HG02571 (cell line): Measurements from ENCODE around the gene OTUB2.

Experiments used
- ATAC-seq: cut with Tn5 transposase; IDR thresholded peaks from one replicate; pipeline ENCODE4 v1.9.1; 2021; ENCODE audit warnings: mild to moderate bottlenecking, moderate library complexity; ENCODE audit not compliant: unreplicated experiment

OTUB2 gene

DNA sequence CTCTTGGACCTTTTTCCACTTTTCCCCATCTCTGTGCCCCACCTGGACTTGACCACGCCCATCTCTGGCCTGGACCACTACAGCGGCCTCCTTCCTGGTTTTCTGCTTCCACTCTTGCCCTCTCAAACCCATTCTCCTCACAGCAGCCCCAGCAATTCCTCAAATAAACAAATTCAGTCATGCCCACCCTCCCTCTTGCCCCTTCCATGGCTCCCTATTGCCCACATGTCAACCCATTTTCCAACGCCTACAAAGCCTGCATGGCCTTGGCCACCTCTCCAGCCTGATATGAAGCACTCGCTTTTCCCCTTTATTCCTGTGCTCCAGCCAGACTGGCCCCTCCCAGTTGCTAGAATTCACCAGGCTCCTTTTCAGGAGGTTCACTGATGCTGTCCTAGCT, 5.9 kb upstream of the OTUB2 start:
- no peak for ATAC-seq

DNA sequence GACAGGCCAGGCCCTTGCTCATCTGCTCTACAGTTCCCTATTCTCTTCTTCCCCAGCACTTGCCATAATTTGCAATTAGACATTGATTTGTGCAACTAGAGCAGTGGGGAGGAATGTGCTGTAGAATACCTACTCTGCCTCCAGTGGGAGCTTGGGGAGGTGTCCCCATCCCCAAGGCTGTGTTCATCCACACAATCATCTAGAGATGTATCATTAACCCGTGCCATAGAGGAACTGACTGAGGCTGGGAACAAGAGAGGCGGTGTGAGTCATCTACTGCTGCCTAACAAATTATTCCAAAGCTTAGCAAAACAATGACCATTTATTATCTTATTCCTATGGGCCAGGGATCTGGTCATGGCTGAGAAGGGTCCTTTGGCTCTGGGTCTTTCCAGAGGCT, 5.1 kb upstream of the OTUB2 start:
- no peak for ATAC-seq

DNA sequence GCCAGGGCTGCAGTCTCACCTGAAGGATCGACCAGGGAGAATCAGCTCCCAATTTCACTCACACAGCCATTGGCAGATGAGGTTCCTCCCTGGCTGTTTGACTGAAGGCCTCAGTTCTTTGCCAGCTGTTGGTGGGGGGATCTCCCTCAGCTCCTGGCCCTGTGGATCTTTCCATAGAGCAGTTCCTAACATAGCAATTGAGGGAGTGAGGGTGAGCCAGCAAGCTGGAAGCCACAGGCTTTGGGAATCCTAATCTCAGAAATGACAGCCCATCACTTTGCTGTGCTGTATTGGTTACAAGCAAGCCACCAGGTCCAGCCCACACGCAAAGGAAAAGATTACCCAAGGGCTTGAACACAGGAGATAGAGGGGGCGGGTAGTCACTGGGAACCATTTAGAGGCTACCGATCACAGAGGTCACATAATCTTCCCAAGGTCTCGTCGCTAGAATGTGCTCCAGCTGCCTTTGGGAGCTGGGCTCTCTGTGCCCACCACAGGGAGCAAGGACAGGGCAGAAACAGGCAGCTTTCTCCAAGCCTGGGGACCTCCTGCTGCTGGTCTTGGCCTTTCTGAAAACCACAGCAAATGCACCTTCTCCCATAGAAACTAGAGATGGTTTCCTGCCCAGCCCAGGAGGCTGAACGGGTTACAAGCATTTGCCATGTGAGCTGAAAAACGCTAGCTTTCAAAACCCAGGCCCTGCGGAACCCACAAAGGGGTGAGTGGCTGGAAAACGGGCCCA, 4.6 kb upstream of the OTUB2 start:
- no peak for ATAC-seq

DNA sequence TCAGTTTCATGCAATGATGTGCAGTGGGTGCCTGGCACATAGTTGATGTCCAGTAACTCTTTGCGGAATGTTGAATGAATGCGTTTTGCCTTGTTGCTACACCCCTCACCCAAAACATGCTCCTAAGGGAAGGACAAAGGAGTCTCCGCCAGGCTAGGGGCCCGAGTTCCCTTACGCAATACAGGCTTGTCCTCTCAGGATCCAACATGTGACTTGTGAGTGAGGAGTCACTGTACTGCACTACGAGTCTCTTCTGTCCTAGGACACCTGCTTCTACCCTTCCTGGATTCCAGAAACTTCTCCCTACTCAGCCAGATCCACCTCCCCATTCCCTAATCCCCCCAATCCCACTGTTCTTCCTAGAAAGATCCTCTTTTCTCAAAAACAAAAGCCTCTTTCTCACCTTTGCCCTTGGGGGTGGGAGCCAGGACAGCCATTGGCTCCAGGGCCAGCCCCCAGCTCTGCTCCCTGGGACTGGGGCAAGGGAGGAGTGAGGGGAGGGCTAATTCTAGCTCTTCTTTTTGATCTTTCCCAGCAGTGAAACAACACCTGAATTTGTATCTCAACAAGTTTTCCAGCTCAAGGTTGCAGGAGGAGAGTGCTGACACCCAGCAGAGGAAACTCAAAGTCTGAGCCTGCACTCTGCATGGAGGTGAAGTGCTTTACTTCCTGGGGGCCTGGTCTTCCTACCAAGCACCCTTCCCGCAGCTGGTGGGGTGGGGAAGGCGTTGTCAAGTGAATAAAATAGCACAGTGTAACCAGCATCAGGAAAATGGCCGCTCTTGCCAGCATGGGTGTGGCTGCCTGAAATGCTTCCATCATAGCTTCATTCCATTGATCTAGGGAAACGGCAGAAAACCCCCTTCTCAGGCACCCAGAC, 3.4 kb upstream of the OTUB2 start:
- no peak for ATAC-seq

DNA sequence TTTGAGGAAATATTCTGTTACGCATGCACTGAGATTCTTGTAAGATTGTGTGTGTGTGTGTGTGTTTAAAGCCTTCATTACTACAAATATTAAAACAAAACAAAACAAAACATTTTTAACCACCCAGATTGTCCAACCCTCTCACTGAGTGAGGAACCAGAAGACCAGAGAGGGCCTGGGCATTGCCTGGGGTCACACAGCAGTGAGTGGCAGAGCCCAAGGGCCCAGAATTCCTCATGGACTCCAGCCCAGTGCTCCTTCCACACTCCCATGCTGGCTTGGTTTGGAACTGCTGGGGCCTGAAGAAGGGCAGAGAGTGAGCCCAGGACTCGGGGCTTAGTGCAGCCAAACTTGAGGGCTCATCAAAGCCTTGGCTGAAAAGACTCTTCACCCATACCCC, 1.6 kb upstream of the OTUB2 start:
- no peak for ATAC-seq

DNA sequence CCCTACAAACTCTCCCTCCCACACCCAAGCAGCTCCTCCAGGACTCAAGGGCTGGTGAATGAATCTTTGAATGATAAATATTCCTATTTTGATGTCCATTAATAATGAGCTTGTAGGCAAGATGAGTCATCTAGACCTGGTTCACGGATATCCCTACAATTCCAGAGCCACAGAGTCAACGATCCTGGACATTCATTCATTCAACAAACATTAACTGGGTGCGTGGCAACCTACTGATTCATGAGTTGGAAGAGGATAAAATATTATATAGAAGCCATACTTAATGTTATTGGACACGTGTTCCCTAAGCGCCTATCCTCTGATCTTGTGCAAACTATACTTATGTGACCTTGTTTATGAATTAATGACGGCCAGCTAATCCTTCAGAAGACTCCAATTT, 420 bp upstream of the OTUB2 start:
- no peak for ATAC-seq

DNA sequence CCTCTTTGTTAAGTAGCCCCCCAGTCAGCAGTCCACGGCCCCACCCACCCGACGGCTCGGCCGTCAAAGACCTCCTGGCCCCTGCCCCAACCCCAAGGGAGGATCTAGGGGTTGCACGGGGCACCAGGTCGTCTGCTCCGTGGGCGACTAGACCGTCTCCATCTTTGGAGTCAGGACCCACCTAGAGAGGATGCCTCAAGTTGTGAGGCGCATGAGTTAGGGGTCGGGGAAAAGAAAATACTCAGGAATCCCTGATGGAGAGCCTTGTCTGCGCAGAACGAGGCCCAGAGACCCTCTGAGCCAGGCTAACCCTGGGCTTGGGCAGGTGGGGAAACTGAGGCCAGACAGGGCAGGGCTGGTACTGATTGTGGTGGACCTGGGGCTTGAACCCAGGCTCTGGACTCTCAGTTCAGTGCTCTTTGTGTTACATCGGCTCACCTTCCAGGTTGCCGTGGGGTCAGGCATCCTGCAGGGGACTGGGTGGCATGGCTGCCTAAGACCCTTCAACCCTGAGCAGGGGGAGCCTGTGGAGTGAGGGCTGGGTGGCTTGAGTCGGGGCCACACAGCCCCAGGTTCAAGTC, 839 bp downstream of the OTUB2 start:
- no peak for ATAC-seq

DNA sequence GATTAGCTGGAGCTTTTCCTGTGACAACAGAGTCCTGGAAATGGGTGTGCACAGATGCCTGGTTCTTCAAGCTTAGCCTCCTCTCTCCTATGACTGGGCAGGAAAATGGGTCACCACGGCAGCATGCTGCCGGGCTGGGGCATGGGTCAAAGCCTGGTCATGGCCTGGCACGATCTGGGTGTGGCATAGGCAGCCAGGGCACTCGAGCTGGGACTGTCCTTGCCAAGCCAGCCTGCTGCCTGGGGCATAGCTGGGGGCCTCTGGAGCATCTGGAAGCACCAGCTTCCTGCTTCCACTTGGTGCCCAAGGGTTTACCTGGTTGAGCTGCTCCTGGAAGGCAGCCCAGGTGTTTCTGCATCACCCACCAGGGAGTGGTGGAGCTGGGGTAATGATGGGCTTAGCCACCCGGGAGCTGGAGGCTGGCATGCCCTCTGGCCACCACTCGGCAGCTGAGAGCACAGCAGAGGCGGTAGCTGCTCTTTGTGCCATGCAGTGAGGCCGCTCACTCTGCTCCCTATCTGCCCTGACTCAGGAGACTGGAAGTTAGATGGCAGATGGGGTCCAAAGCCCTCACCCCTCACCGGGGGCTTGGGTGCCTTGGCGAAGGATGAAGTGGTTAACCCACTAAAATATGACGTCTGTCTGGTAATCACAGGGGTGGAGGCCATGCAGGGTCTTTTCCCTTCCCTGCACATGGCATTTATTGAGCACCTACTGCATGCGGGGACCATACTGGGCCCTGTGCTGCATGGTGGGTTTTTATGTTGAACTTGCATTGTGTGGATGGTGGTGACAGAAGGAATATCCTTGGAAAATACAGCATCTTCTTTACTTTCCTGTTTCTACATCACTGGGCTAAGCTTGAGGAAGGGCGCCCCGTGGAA, 1.7 kb downstream of the OTUB2 start:
- ATAC-seq: no peak

DNA sequence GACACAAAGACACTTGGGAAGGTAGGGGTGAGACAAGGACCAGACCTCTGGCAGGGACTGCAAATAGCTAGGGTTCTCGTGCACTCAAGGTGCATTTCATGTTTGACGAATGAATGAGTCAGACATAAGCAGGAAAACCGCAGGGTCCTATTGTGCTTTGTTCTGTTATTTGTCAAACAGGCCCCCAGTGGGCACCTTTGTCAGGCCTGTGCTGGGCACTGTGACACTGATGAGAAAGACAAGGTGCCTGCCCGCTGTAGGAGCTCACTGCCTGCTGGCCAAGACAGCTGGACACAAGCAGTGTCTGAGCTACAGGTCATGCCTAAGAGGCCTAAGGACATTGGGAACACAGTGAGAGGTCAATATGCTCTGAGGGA, 2.3 kb downstream of the OTUB2 start:
- ATAC-seq: no peak

DNA sequence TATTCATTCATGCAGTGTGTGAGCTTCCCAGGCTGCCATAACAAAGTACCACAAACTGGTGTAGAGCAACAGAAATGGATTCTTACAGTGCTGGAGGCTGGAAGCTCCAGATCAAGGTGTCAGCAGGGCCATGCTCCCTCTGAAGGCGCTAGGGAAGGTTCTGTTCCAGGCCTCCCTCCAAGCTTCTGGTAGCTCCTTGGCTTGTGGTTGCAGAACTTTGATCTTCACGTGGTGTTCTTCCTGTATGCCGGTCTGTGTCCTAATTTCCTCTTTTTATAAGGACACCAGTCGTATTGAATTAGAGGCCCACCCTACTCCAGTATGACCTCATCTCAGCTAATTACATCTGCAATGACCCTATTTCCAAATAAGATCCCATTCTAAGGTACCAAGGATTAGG, 3.1 kb downstream of the OTUB2 start:
- no peak for ATAC-seq

DNA sequence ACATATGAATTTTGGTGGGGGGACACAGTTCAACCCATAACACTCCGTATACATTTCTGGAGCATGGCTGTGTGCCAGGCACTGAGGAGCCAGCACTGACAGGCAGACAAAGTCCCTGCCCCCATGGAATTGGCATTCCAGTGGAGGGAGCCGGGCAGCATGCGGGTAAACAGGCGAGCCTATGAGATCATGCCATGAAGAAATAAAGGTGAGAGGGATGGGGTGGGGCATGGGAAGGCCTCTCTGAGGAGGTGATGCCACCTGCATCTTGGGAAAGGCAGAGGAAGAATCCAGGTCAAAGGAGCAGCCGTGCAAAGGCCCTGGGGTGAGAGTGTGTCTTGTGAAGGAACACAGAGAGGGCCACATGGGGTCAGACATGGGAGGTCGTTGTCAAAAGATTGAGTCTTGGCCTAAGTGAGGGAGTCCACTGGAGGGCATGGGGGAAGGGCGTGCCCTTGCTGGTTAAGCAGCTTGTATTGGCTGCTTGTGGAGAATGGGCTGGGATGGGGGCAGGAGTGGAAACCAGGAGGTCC, 3.6 kb downstream of the OTUB2 start:
- ATAC-seq: no peak

DNA sequence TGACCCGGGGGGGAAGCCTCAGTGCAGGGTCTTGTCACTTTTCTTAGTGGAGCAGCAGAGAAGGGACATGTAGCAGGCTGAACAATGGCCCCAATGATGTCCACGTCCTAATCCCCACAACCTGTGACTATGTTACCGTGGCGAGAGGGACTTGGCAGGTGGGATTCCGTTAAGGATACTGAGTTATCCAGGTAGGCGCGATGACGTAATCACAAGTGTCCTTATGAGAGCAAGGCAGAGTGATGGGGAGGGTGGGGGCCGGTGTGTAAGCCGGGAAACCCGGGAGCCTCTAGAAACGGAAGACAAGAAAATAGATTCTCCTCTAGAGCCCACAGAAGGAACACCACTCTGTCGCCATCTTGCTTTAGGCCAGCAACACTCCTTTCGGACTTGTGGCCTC, 4.4 kb downstream of the OTUB2 start:
- no peak for ATAC-seq

DNA sequence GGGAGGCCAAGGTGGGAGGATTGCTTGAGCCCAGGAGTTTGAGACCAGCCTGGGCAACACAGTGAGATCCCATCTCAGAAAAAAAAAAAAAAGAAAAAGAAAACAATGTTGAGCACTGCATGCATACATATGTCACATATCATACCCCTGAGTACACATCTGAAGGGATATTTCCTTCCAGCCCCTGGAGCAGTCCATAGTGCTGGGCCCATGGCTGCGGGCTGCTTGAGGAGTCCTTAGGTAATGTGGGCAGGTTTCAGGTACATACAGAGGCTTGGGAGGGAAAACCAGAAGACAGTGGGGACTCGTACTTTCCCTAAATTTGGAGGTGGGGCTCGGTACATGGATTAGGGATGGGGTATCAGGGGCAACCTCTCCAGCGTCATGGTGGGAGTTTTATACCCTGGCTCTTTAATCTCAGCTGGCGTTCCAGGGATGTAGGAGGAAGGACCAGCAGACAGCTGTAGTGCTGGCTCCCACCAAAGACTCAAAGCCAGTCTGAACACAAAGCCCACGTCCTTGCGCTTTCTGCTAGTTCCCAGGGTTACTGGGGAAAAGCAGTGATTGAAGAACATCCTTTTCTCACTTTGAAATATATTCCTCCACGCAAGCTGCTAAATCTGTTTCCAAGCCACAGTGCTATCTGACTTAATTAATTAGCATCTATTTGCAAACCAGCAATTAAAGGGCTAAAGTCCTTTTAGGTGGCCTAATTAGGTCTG, 5.2 kb downstream of the OTUB2 start:
- no peak for ATAC-seq

DNA sequence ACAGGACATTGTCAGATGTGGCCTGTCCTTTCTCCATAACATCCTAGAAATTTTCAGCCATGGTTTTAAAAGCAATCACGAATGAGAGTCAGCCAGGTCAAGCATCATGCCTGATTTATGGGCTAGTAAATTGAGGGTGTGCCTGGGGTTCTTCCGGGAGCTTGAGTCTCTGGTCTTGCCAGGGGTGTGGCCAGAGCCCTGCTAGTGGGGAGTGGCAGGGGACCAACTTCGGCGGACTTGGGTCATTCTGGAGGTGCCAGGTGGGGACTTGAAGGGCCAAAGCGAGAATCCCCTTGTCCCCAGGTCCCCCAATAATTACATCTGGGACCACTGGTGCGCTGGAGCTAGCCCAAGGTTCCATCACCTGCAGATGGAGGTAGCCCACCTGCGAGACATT, 5.7 kb downstream of the OTUB2 start:
- no peak for ATAC-seq

DNA sequence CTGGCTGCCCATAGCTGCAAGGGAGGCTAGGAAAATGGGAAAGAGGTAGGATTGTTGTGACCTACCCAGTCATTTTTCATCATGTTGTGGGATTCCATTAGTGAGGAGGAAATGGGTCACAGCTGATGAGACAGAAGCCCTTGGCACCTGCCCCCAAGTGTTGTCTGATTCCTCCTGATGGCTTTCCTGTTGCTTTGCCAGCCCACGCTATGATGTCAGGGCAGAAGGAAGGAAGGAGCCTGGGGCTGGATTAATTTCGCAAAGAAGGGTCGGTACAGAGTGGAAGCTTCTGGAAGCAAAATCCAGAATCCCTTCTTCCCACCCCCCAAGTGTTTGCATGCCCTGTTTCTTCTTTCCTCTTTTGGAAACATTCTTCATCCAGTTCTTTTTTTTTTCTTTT, 8.7 kb downstream of the OTUB2 start:
- no peak for ATAC-seq

DNA sequence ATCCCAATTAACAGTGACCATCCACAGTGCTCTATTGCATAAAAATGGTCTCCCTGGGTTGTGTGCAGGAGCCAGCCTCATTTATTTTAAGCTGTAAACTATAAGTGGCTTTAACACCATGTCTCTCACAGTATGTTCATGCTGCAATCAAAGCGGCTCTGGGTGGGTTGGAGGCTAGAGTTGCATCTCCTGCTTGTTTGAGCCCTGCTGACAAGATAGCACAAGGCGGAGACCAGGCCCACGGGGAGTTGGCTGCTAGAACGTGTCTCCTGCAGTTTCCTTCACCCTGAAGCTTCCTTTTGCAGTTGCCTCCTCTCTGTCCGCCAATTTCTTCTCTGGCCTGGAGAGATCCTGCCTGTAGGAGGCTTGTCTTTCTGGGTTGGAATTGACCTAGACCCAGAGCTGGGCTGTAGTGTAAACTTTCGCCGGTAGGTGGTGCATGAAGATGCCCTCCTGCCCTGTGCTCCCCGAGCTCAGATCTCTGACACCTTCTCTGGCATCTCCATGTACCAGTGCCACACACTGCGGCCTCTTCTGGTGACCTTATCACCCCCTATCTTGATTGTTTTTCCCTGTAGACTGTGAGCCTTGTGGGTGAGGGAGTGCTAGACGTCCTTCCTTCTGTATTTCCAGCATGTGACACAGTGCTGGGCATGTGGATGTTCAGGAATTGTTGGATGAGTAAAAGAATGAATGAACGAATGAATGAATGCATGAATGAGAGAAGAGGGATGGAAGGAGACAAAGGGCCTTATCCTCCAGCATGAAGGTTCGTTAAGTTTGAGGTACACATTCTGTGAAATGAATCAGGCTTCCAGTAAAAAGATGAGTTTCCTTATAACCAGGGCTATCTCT, 10.4 kb downstream of the OTUB2 start:
- ATAC-seq: no peak

DNA sequence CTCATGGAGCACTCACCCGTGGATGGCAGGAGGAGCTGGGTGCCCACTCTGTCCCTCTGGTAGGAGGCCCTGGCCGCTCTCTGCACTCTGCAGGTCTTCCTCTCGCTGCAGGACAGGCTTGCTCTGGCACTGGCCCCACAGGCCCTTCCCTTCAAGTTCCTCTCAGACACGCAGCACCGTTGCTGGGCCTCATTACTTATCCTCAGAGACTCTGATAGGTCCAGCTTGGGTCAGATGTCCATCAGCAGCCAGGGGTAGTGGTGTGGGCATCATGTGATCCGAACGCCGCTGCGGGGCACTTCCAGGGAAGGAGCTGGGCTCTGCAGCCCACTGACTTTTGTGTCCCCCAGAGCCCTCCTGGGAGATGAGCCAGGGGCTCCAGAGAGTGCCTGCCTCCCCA, 11.8 kb downstream of the OTUB2 start:
- no peak for ATAC-seq

DNA sequence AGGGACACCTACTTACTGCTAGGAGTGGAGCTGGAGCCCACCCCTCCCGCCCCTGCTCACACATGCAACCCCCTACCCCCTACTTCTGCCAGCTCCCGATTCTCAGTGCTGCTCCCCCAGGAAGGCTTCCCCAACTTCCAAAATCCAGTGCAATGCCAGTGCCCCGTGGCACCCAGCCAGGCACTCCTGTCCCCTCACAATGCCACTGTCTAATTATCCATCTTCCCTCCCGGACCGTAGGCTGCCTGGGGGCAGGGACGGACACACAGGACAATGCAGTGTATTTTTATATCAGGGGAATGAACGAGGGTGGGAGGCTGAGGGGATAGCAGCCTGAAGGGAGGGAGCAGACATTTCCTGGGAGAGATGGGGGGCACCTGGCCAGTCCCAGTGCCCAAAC, 12.4 kb downstream of the OTUB2 start:
- ATAC-seq: no peak

DNA sequence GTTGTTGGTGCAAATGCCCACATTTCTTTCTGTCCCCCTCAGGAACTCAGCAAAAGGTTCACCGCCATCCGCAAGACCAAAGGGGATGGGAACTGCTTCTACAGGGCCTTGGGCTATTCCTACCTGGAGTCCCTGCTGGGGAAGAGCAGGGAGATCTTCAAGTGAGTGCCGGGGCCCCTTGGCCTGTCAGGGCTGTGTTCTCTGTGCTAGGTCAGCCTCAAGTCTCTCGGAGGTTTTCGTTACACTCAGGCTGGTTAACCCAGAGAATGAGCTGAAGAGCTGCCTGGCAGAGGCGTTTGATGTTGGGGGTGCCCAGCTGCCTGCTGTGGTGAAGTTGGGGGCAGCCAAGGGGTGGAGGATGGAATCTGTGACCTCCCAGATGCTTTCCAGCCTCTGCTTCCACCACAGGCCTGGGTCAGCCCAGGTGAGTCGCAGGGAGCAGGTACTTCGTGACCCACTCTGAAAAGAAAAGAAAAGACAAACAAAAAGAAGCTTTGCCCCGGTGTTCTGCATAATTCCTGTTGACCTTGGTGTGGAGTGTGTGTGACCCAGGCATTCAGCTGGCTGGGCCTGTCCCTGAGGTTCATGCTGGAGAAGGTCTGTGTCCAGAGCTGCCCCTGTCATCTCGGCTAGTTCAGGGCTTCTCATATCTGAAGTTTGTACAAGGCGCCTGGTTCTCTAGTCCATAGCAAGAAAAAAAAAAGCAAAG, 12.9 kb downstream of the OTUB2 start:
- no peak for ATAC-seq
